HS-5 (cell line): ENCODE data around the gene DNAJB1.
"Not testable (repeated sequence)": the region's sequence is repeated elsewhere in the genome, so short reads cannot be mapped to it uniquely, and the experiment has no call there.

Source experiments
- DNase-seq: peaks from one replicate; pipeline ENCODE4 v3.0.0-alpha.2; 2012; ENCODE audit warnings: low read depth

The DNAJB1 gene

DNA sequence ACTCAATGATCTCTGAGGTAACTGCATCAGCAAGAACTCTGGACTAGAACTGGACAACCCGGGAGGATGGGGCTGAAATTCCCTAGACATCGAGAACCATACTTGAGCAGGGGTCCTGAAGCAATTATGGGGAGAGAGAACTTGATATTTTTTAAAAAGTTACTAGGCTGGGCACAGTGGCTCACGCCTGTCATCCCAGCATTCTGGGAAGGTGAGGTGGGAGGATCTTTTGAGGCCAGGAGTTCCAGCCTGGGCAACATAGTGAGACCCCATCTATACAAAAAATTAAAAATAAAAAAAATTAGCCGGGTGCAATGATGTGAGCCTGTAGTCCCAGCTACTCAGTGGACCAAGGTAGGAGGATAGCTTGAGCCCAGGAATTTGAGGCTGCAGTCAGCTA, 2.3 kb upstream of the DNAJB1 start:
- DNase-seq = no peak

DNA sequence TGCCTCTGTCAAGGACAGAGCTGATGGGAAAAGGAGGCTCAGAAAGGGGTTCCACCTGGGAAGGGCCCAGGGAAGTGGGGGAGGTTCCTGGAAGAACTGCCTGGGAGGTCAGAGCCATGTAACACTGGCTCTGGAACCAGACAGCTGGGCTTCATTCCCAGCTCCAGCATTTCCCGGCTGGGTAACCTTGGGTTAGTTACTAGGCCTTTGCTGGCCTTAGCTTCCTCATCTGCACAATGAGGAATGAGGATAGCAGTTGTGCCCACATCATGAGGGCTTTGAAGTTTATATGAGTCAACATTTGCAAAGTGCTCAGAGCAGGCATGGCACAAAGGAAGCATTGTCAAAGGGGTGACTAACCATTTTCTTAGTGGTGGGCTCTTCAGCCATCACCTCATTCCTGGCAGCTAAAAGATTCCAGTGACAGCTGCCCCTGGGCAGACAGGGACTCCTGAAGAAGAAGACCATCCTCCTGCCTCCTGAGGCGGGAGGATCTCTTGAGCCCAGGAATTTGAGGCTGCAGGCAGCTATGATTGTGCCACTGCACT, 1.7 kb upstream of the DNAJB1 start:
- DNase-seq = peak; percentile 70

DNA sequence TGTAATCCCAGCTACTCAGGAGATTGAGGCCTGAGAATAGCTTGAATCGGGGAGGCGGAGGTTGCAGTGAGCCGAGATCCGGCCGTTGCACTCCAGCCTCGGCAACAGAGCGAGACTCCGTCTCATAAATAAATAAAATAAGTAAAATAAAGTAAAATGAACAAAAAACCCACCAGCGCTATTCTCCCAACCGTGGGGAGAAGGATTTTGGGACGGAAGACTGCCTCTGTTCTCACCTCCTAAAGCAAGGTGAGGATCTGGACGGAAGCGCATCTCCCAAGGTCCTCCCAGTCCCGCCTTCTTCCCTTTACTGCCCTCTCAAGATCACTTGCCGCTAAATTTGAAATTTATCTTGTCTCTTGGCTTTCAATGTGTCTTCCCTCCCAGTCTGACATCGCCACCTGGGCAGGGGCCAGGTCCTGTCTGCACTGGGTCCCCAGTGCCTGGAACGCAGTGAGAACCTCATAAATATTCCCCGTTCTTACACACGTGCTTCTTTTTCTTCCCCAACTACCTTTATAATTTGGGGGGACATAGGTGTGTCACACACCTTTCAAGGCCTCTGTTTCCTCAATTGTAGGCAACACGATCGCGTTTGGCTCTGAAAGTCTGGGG, 1.2 kb upstream of the DNAJB1 start:
- DNase-seq = no peak

DNA sequence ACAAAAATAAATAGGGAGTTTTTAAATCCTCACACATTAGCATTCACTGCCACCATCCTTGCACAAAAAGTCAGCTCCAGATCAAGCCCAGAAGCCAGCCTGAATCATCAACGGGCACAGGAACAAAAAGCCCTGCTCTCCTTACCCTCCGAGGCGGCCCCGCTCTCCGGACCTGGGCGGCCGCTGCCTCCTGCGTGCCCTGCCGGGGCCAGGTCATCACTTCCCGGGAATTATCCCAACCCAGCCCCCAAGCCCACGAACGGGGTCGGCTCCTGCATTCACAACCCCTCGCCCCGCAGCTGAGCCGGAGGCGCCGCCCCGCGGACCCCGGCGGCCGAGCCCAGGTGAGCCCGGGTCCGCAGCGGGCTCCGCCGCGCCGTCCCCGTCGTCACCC, 754 bp downstream of the DNAJB1 start:
- DNase-seq = no peak

DNA sequence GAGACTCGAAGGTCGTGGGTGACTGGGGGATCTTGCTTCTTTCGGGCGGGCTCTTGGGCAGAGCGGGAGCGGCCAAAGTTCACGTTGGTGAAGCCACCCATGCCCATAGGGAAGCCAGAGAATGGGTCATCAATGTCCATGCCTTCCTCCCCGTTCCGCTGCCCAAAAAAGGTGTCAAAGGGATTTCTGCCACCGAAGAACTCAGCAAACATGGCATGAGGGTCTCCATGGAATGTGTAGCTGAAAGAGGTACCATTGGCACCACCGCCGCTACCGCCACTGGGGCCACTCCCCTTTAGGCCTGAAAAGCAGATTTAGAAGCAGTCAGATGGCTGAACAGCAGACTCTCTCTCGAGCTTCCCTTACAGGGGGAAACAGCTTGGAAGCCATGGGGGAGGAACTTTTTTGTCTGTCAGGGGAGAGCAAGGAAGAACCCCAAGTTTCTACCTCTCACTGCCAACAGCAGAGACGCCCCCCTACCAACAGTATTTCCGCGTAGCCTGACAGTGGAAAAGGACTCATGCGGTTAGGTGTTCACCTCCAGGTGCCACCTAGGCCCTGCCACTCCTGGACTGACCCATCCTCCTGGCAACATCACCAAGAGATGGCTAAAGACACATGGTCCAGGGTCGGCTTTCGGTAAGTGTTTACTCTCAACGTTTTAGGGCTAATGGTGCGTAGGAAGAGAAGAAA, 1.3 kb downstream of the DNAJB1 start:
- no peak for DNase-seq

DNA sequence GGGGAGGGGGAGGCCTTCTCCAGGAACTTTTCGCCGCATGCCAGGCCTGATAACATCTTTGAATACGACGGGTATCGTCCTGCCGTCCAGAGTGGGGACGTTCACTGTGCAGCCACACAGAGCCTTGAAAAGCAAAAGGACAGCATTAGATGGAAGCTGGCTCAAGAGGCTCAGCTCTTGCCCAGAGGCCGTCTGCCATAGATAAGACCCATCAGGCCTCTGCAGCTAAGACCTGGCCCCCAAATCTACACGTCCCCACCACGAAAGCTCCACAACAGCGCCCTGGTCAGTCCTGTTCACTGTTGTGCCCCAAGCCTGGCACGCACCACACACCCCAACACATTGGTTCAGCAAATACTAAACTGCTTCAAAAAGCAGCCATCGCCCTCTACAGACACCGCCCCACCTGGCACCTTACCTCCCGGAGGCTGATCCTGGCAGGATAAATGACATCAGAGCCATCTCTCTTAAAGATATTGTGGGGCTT, 2.1 kb downstream of the DNAJB1 start:
- no peak for DNase-seq

DNA sequence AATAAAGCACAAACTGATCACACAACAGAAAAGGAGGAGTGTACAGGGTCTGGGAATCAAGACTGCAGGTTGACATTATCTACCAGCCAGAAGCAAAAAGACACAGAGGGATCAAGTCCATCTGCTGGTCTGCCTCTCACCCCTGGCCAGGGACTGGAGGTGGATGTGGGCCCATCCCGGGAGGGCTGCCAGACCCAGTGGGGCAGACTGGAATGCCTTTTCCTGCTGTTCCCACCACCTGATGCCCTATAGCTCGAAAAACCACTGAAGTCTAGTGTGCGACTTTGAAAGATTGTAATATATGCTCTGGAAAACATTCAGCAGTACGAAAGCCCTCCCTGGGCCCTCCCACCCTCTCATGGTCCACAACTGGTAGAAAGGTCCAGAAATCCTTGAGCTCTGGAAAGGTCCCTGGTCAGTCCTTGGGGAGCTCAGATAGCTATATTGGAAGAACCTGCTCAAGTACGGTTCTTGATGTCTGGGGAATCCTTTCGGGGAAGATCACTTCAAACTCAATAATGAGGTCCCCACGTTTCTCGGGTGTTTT, 2.6 kb downstream of the DNAJB1 start:
- no peak for DNase-seq

DNA sequence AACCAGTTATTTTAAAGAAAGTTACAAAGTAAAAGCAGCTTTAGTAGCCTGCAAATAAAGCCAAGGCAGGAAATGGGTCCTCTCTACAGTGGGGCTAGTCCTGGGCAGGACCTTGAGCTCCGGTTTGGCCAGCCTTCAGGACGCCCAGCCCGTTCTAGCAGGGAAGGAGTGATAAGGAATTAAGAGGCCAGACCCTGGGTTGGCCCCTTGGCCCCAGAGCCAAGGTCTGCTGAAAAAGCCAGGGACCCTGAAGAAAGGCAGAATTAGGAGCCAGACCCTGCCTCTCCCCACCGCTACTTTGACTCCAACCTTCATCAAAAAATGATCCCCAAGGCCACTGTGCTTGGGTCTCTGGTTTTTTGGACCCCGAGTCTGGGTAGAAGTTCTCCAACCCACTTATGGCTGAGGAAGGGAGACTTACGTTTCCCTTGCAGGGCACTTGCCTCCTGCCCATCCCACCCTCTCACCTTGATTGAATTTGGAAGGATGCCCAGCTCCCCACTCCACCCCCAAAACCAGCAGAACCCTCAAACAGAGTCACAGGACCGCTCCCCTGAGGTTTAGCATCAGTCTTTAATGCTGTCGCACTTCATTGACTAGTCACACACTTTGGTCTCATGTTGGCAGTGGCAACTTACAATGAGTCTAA, 3.9 kb downstream of the DNAJB1 start:
- DNase-seq = no peak

DNA sequence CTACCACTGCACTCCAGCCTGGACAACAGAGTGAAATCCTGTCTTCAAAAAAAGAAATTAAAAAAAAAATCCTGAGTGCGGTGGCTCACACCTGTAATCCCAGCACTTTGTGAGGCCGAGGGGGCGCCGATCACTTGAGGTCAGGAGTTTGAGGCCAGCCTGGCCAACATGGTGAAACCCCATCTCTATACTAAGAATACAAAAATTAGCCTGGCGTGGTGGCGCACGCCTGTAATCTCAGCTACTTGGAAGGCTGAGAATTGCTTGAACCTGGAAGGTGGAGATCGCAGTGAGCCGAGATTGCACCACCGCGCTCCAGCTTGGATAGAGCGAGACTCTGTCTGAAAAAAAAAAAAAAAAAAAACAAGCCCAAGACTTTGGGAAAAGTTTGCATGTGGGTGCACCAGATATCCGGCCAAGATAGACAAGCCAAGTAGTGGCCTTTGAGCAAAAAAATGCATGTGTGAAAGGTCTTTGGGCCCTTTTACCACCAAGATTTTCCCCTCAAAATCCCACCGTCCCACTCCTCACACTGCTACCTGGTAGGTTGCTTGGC, 5.7 kb downstream of the DNAJB1 start:
- no peak for DNase-seq

DNA sequence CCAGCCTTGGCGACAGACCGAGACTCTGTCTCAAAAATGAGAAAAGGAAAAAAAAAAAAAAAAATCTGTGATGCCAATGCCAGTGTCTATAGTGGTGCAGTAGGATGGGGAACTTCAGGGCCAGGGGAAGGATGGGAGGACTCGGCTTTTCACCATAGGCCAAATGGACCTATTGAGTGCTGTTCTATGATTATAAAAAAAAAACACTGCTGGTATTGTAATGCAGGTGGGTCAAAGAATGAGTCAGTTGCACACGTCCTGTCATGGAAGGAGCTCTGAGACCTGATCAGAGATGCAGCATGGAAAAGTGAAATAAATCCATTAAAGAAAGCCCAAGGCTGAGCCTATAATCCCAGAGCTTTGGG, 7.0 kb downstream of the DNAJB1 start:
- DNase-seq = no peak

DNA sequence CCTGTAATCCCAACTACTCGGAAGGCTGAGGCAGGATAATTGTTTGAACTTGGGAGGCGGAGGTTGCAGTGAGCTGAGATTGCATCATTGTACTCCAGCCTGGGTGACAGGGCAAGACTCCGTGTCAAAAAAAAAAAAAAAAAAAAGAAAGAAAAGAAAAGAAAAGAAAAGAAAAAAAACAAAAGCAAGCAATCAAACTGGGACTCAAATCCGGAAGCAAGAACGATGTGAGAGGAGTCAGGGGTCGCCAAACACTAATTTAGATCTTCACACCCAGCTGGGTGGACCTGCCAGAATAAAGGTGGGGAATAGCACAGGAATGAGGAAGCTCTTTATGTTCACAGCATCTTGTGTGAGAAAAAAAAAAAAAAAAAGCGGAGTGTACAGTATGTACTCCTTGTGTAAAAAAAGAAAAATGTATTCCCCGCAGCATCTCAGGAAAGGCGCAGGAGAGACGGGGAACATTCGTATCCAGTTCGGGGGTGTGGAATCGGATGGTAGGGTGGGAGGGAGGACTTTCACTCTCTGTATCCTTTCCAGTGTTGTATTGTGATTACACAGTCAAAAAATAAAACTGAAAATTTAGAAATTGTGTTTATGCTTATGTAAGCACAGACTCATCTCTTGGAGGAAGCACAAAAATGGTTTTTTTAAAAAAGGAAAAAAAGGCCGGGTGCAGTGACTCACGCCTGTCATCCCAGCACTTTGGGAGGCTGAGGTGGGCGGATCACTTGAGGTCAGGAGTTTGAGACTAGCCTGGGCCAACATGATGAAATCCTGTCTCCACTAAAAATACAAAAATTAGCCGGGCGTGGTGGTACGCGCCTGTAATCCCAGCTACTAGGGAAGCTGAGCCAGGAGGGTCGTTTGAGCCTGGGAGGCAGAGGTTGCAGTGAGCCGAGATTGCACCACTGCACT, 7.6 kb downstream of the DNAJB1 start:
- DNase-seq = peak; percentile 77

DNA sequence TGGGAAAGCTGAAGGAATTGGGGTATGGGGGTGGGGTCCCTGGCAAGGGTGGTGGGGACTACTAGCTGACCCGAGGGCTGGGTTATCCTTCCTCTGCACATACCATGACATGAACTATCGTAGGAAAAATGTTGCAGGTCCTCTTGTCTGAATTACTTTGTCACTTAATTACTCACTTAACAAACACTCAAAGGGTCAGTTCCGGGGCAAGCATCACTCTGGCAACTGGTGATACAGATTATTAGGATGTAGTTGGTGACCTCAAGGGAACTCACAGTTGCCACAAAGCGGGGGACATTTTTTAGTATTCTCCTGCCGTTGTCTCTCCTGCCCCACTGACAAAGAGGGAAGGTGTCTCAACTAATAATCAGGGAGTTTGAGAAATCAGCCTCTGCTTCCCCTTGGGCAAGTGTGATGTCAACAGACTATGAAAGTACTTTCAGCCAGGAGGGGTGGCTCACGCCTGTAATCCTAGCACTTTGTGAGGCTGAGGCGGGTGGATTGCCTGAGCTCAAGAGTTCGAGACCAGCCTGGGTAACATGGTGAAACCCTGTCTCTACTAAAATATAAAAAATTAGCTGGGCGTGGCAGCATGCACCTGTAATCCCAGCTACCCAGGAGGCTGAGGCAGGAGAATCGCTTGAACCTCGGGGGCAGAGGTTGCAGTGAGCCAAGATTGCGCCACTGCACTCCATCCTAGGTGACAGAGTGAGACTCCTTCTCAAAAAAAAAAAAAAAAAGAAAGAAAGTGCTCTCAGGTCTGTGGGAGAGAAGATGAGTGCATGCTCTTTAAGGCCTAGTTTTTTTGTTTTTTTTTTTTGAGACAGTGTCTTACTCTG, 10.3 kb downstream of the DNAJB1 start:
- peak; percentile 70 for DNase-seq

DNA sequence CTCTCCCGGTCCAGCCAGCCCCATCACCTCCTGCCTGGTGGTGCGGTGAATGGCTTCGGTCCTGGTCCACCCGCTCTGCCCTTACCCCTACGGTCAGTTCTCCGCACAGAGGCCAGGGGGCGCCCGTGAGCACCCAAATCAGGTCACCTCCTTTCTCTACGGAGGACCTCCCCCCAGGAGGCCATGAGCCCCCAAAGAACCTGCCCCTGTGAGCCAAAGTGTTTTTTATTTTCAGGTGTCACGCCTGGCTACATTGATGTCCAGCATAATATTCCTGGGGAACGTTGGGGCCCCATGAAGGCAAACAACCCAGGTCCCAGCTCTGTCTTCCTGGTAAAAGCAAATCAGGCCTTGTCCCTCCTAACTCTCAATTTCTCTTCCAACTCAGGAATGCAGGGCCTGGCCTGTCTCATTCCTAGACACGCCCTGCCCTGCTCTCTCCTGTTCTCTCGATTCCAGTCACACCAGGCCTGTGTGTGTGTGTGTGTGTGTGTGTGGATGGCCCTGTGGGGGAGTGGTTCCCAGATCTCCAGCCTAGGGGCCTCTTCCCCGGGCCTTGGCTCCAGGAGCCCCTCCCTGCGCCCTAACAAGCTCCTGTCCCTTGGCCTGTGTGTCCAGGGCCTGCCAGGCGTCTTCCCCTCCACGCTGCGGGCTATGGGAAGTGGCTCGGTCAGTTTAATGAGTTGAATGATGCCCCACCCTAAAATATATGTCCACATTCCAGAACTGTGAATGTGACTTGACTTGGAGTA, 12.5 kb downstream of the DNAJB1 start:
- DNase-seq = peak; percentile 98

DNA sequence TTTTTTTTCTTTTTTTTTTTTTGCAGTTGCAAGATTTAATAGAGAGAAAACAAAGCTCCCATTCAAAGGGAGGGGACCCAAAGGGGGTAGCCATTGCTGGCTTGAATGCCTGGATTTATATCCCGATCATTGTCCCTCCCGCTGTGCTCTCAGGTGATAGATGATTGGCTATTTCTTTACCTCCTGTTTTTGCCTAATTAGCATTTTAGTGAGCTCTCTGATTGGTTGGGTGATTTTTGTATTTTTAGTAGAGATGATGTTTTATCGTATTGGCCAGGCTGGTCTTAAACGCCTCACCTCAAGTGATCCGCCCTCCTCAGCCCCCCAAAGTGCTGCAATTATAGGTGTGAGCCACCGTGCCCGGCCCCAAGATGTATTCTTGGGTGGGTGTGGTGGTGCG, 13.6 kb downstream of the DNAJB1 start:
- not testable (repeated sequence) for DNase-seq

DNA sequence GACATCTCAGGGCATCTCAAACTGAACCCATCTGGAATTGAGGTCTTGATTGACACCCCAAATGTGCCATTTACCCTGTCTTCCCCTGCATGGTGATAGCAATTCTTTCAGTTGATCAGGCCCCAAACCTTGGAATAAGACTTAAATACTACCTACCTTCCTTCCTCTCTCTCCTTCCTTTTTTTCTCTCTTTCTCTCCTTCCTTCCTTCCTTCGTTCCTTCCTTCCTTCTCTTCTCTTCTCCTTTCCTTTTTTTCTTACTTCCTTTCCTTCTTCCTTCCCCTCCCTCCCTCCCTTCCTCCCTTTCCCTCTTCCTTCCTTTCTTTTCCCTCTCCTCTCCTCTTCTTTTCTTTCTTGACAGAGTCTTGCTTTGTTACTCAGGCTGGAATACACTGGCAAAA, 14.9 kb downstream of the DNAJB1 start:
- no peak for DNase-seq

DNA sequence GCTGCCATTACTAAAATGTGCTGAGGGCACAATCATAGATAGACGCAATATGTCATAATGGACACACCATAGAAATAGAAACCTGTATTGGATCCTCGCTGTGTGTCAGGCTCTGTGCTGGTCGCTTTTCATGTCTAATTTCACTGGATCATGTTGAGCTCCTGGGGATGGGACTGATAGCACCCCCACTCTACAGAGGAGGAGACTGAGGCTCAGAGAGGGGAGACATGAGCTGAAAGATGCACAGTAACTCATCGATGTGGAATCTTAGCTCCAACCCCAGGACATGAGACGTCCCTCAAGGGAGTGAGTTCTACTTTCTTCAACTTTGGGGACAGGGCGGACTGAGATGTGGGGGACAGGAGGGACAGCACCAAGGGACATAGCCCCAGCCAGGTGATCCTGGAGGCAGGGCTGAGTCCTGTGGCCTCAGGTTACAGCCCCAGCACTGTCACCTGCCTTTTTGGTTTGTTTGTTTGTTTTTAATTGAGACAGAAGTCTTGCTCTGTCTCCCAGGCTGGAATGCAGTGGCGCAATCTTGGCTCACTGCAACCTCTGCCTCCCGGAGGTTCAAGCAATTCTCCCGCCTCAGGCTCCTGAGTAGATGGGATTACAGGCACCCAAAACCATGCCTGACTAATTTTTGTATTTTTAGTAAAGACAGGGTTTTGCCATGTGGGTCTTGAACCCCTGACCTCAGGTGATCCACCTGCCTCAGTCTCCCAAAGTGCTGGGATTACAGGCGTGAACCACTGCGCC, 15.7 kb downstream of the DNAJB1 start:
- DNase-seq = no peak

DNA sequence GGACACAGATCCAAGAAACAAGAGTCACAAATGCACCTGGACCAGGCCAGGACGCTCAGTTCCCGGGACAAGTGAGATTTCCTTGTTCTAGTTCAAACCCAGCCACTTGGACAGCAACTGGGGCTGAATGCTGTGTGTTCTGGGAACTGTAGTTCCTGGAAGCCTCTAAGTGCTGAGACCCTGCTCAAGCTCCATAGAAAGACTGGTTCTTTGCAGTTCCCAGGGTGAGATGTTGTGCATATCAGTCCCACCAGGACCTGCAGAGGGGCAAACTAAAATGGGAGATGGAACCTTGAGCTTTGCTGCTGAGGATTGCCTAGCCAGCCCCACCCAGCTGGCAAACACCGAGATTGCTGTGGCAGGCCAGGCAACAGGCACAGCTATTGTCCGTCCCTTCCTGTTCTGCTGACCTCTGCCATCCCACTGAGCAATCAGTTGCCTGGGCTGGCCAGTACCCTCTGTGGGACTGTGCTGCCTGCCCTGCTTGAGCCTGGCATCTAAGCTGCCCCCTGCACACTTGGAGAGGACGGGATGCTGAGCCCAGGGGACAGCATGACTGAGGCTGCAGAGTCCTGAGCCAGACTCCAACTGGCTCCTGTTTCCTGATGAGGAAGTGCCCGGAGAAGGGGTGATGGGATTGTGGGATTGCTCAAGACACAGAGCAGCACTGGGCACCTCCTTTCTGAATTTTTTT, 20.8 kb downstream of the DNAJB1 start:
- DNase-seq = no peak

DNA sequence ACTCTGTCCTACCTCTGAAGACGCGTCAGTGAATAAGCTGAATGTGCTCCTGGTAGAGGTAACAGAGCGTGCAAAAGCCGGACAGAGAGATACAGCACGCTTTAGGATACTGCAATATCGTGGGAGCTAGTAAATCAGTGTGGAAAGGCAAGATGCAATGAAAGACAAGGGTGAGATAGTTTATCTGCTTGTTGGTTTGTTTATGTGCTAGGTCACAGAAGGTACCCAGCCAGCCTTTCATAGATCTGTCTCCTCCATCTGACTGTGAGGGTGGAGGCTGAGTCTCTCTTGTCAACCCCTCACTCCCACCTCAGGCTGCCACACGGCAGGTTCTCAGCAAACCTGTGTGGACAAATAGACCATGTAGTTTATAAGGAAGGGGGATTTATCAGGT, 21.4 kb downstream of the DNAJB1 start:
- DNase-seq = no peak
